Upper lobe of left lung (tissue), 4 donors: Measurements from ENCODE around the gene RPGR.

Experiments used
- POLR2A ChIP-seq, 4 donors: fragments of 450-650 bp; IDR thresholded peaks; one replicate each; pipeline ENCODE4 v1.5.1; 2016 to 2017; ENCODE audit warnings: antibody characterized with exemption in 4 of 4, mild to moderate bottlenecking in 2 of 4
- POLR2AphosphoS5 ChIP-seq, 2 donors: sonication (generic); formaldehyde crosslinking; IDR thresholded peaks; one replicate each; pipeline ENCODE4 v1.5.1; 2017; ENCODE audit warnings: antibody characterized with exemption in 2 of 2

GRCh38 chrX:38376747-38377146 is 49.4 kb upstream of the RPGR start:
- TF ChIP-seq POLR2AphosphoS5 (IDR thresholded peaks at IDR 0.05) (no peak), POLR2A (IDR thresholded peaks at IDR 0.05) (no peak)
